B cell (primary cell): Measurements from ENCODE around the gene IPO5. TPM values are rescaled to one million over a fixed set of nuclear protein-coding genes. Genes with fewer than 3 reads are reported as not detected.

ENCODE experiments used
- ATAC-seq: fragments of 200-7000 bp; cut with Tn5 transposase; one replicate; pipeline ENCODE4 v1.10.0; 2021; ENCODE audit warnings: low read depth, mild to moderate bottlenecking, moderate number of reproducible peaks, moderate library complexity
- CTCF ChIA-PET: fragments of 350-600 bp; sonication (Branson Sonifier 250); formaldehyde crosslinking; loops from one replicate; lab custom pipeline; 2021; ENCODE audit warnings: antibody characterized with exemption, inconsistent platforms; lab: Charles Lee
- POLR2A ChIA-PET: fragments of 350-600 bp; sonication (Branson Sonifier 250); formaldehyde crosslinking; loops from one replicate; lab custom pipeline; 2021; ENCODE audit warnings: antibody characterized with exemption; lab: Charles Lee
- DNase-seq: peaks from one replicate; pipeline ENCODE4 v3.0.0; 2013
- H2AFZ ChIP-seq: 2 replicates; pipeline ENCODE4 v1.6.1; 2012; ENCODE audit warnings: mild to moderate bottlenecking, low read depth, low read length; ENCODE audit not compliant: insufficient read depth, poor library complexity, severe bottlenecking
- H3K27ac ChIP-seq, 2 donors: 1 replicate in 1 of 2; 2 replicates in 1 of 2; pipeline ENCODE4 v1.5.1; 2012 to 2013; ENCODE audit warnings: low read length in 2 of 2, mild to moderate bottlenecking in 2 of 2, moderate library complexity in 1 of 2
- H3K27me3 ChIP-seq, 4 experiments: fragments of 200-600 bp in 1 of 4; sonication (generic) in 1 of 4; replicated peaks in 1 of 4; 1 replicate in 2 of 4; 2 replicates in 2 of 4; pipeline versions ENCODE4 v1.6.1 to v1.7.0; 2013 to 2016; ENCODE audit warnings: low read length in 3 of 4, mild to moderate bottlenecking in 2 of 4, mixed read lengths in 1 of 4, moderate library complexity in 1 of 4; ENCODE audit not compliant: insufficient read depth in 4 of 4, control insufficient read depth in 3 of 4; ENCODE audit errors: control extremely low read depth in 1 of 4
- H3K36me3 ChIP-seq, 2 experiments: replicated peaks in 1 of 2; 1 replicate in 1 of 2; 2 replicates in 1 of 2; pipeline versions ENCODE4 v1.6.1 to v1.7.1; 2013; ENCODE audit warnings: low read length in 1 of 2; ENCODE audit not compliant: insufficient read depth in 2 of 2, control insufficient read depth in 1 of 2; ENCODE audit errors: control extremely low read depth in 1 of 2, extremely low read depth in 1 of 2
- H3K4me1 ChIP-seq, 2 donors: fragments of 200-600 bp in 1 of 2; sonication (generic) in 1 of 2; 1 replicate in 1 of 2; 2 replicates in 1 of 2; pipeline versions ENCODE4 v1.5.1 to v1.6.1; 2013 to 2017; ENCODE audit warnings: low read length in 2 of 2; ENCODE audit not compliant: control insufficient read depth in 2 of 2, insufficient read depth in 2 of 2
- H3K4me2 ChIP-seq: replicated peaks from 2 replicates; pipeline ENCODE3; 2012; ENCODE audit warnings: mild to moderate bottlenecking, low read depth, low read length; ENCODE audit not compliant: poor library complexity, severe bottlenecking
- H3K4me3 ChIP-seq, 5 experiments: fragments of 200-600 bp in 1 of 5; sonication (generic) in 1 of 5; 1 replicate in 3 of 5; 2 replicates in 2 of 5; pipeline versions ENCODE4 v1.5.1 to v1.7.0; 2011 to 2016; ENCODE audit warnings: low read length in 4 of 5, mild to moderate bottlenecking in 4 of 5, low read depth in 2 of 5, control low read depth in 1 of 5, moderate library complexity in 1 of 5; ENCODE audit not compliant: insufficient read depth in 1 of 5; ENCODE audit errors: control extremely low read depth in 1 of 5, extremely low read depth in 1 of 5
- H3K79me2 ChIP-seq: fragments of 200-600 bp; sonication (generic); one replicate; pipeline ENCODE4 v1.6.0; 2016; ENCODE audit warnings: low read length; ENCODE audit not compliant: control insufficient read depth, insufficient read depth
- H3K9ac ChIP-seq: fragments of 200-600 bp; sonication (generic); 2 replicates; pipeline ENCODE4 v1.6.1; 2017; ENCODE audit warnings: mild to moderate bottlenecking, low read length, moderate library complexity
- H3K9me3 ChIP-seq, 3 donors: one replicate each; pipeline versions ENCODE4 v1.6.1 to v1.7.1; 2013; ENCODE audit warnings: low read length in 2 of 3; ENCODE audit not compliant: control insufficient read depth in 2 of 3, insufficient read depth in 1 of 3; ENCODE audit errors: control extremely low read depth in 1 of 3
- H4K20me1 ChIP-seq: 2 replicates; pipeline ENCODE4 v1.6.0; 2012; ENCODE audit warnings: mild to moderate bottlenecking, low read length; ENCODE audit not compliant: insufficient read depth, control insufficient read depth, poor library complexity, severe bottlenecking
- H3K27ac Mint-ChIP-seq: one replicate; pipeline ENCODE4 v1.8.0; 2021; ENCODE audit warnings: mixed read lengths
- H3K27me3 Mint-ChIP-seq: one replicate; pipeline ENCODE4 v1.8.0; 2021; ENCODE audit warnings: mixed read lengths
- H3K4me1 Mint-ChIP-seq: one replicate; pipeline ENCODE4 v1.8.0; 2021; ENCODE audit warnings: mixed read lengths
- H3K4me3 Mint-ChIP-seq: one replicate; pipeline ENCODE4 v1.8.0; 2021; ENCODE audit warnings: mixed read lengths
- H3K9me3 Mint-ChIP-seq: one replicate; pipeline ENCODE4 v1.8.0; 2022; ENCODE audit warnings: mixed read lengths; ENCODE audit not compliant: insufficient read depth
- EZH2 ChIP-seq: IDR thresholded peaks from 2 replicates; pipeline ENCODE4 v1.6.1; 2012; ENCODE audit warnings: borderline replicate concordance, low read depth, mild to moderate bottlenecking, moderate library complexity, low read length; ENCODE audit not compliant: insufficient read depth, poor library complexity, severe bottlenecking
- WGBS: methylation state at CpG from one replicate; pipeline ENCODE4 v1.1.5; 2013; ENCODE audit warnings: missing lambda C conversion rate; ENCODE audit not compliant: insufficient coverage; 5-methylcytosine and 5-hydroxymethylcytosine counted together
- intact Hi-C: fragments of 100-400 bp; cut with micrococcal nuclease; formaldehyde crosslinking; loops from one replicate; pipeline ENCODE4 v1.10.0; 2022
- polyA plus RNA-seq: library from polyadenylated mRNA; depleted of rRNA; stranded (reverse); fragments of >200 nt; gene quantifications from 2 replicates; pipeline ENCODE4 v1.2.3, GENCODE V29; 2012
- total RNA-seq, 2 donors: library from RNA; stranded (reverse); fragments of 120-200 nt in 1 of 2; gene quantifications; 1 replicate in 1 of 2; 2 replicates in 1 of 2; pipeline versions ENCODE4 v1.2.3 to v1.2.4, GENCODE V29; 2013 to 2022
- TF ChIP-seq, protein P1 (sequence below): fragments of 200-600 bp; IDR thresholded peaks from one replicate; pipeline ENCODE4 v1.8.0; 2022; ENCODE audit warnings: antibody characterized with exemption, mild to moderate bottlenecking

IPO5 gene
- total and polyA plus RNA-seq, 2 donors (not counting 1 experiment from before 2014, with no cell fraction given) = 25.9 to 76.4 TPM

DNA sequence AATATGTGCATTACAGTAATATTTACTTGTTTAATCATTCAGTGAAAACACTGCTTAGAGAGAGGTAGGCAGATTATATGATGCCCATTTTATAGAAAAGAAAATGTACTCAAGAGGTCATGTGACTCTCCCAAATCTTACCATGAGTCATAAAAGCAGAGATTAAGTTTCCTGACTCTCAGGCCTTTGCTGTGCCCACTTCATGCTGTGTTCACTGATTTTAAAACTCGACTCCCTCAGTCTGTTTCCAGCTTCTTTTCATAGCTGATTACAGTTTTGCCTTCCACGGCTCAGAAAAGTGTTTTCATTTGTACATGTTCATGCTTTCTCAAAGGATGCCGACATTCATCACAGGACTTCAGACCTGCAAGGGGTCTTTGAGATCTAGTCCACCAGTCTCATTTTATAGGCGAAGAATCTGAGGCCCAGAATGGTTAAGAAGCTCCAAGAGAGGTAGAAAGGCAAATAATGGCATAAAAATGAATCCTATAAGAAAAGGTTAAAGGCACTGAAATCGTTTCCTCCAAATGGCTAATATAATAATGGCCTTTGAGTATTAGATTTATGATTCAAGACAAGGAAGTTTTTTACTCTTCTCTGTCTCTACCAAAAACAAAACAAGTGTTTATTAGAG is 9.0 kb upstream of the IPO5 start:
- H3K27ac ChIP-seq = no peak overlapping the region
- no peak overlapping the region for H3K4me3 ChIP-seq
- H3K9ac ChIP-seq = no peak overlapping the region
- intact Hi-C loops = no loop called here
- no peak overlapping the region for H2AFZ ChIP-seq
- 91% methylated on average over 4 of the region's 5 CpGs for WGBS
- TF ChIP-seq, protein P1, sequence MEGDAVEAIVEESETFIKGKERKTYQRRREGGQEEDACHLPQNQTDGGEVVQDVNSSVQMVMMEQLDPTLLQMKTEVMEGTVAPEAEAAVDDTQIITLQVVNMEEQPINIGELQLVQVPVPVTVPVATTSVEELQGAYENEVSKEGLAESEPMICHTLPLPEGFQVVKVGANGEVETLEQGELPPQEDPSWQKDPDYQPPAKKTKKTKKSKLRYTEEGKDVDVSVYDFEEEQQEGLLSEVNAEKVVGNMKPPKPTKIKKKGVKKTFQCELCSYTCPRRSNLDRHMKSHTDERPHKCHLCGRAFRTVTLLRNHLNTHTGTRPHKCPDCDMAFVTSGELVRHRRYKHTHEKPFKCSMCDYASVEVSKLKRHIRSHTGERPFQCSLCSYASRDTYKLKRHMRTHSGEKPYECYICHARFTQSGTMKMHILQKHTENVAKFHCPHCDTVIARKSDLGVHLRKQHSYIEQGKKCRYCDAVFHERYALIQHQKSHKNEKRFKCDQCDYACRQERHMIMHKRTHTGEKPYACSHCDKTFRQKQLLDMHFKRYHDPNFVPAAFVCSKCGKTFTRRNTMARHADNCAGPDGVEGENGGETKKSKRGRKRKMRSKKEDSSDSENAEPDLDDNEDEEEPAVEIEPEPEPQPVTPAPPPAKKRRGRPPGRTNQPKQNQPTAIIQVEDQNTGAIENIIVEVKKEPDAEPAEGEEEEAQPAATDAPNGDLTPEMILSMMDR = no peak
- no peak for TF ChIP-seq EZH2
- H3K4me3 Mint-ChIP-seq = no peak overlapping the region
- H3K9me3 Mint-ChIP-seq = no peaks in the 10 kb centered on the region
- H3K4me2 ChIP-seq = no peak overlapping the region
- POLR2A ChIA-PET = no interaction called here
- no peak for ATAC-seq
- peaks cover 7% of the 10 kb centered on the region for H3K27me3 Mint-ChIP-seq
- DNase-seq = no peak
- no peaks in the 10 kb centered on the region for H3K36me3 ChIP-seq
- H3K27me3 ChIP-seq = peaks cover 0 to 5% (median 1%) of the 10 kb centered on the region in 4 experiments
- H4K20me1 ChIP-seq = no peaks in the 10 kb centered on the region
- H3K4me1 Mint-ChIP-seq = peaks cover 6% of the 10 kb centered on the region
- H3K79me2 ChIP-seq = no peaks in the 10 kb centered on the region
- no peak overlapping the region for H3K27ac Mint-ChIP-seq
- CTCF ChIA-PET = no interaction called here
- H3K9me3 ChIP-seq = peaks cover 0 to 7% (median 0%) of the 10 kb centered on the region in 3 donors
- H3K4me1 ChIP-seq = no peaks in the 10 kb centered on the region

DNA sequence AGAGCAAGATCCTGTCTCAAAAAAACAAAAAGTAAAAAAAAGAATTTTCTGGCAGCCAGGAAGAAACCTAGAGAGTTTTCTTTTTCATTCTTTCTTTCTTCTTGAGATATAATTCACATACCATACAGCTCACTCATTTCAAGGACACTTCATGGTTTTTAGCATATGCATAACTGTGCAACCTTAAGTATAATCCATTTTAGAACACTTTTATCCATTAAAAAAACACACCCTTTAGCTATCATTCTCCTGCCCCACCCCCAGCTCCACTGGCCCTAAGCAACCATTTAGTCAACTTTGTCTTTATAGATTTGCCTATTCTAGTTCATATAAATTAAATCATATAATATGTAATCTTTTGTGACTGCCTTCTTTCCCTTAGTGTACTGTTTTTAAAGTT is 8.1 kb upstream of the IPO5 start:
- Mint-ChIP-seq H3K27me3 (peaks cover 6% of the 10 kb centered on the region), H3K4me1 (peaks cover 6% of the 10 kb centered on the region), H3K27ac (no peak overlapping the region), H3K9me3 (peaks cover 3% of the 10 kb centered on the region), H3K4me3 (no peak overlapping the region)
- Histone ChIP-seq H3K79me2 (no peaks in the 10 kb centered on the region), H3K4me3 (no peak overlapping the region), H3K27ac (no peak overlapping the region), H3K9ac (no peak overlapping the region), H4K20me1 (no peaks in the 10 kb centered on the region), H3K27me3 (peaks cover 0 to 2% (median 0%) of the 10 kb centered on the region in 4 experiments), H2AFZ (no peak overlapping the region), H3K4me2 (no peak overlapping the region), H3K4me1 (no peaks in the 10 kb centered on the region), H3K9me3 (peaks cover 0 to 9% (median 0%) of the 10 kb centered on the region in 3 donors), H3K36me3 (no peaks in the 10 kb centered on the region)
- TF ChIP-seq EZH2 = no peak
- TF ChIP-seq, protein P1 = no peak
- POLR2A ChIA-PET = no interaction called here
- CTCF ChIA-PET = no interaction called here
- intact Hi-C loops = no loop called here
- ATAC-seq (no peak), DNase-seq (no peak)
